H9 (cell line): Measurements from ENCODE around the gene ARHGAP22. TPM values are rescaled to one million over a fixed set of nuclear protein-coding genes. Genes with fewer than 3 reads are reported as not detected.

Experiments used
- DNase-seq: peaks from one replicate; pipeline ENCODE4 v3.0.0-alpha.2; 2017
- H2AFZ ChIP-seq: one replicate; pipeline ENCODE4 v1.6.1; 2013; ENCODE audit warnings: mild to moderate bottlenecking, low read length, control low read depth, moderate library complexity
- H2AK5ac ChIP-seq: 2 replicates; pipeline ENCODE4 v1.6.1; 2013; ENCODE audit warnings: low read length, control low read depth, mixed read lengths; ENCODE audit not compliant: insufficient read length
- H2BK120ac ChIP-seq: one replicate; pipeline ENCODE4 v1.6.1; 2013; ENCODE audit warnings: low read depth, mild to moderate bottlenecking, low read length, control low read depth, inconsistent platforms; ENCODE audit not compliant: poor library complexity, severe bottlenecking
- H2BK12ac ChIP-seq: 2 replicates; pipeline ENCODE4 v1.6.1; 2013; ENCODE audit warnings: low read length, control low read depth, mixed read lengths, low read depth; ENCODE audit not compliant: insufficient read length
- H2BK15ac ChIP-seq: 2 replicates; pipeline ENCODE4 v1.6.1; 2013; ENCODE audit warnings: low read depth, low read length, control low read depth
- H2BK20ac ChIP-seq: one replicate; pipeline ENCODE4 v1.6.1; 2013; ENCODE audit warnings: low read depth, mild to moderate bottlenecking, low read length, control low read depth, inconsistent platforms; ENCODE audit not compliant: poor library complexity, severe bottlenecking
- H2BK5ac ChIP-seq: 2 replicates; pipeline ENCODE4 v1.6.1; 2013; ENCODE audit warnings: low read length, control low read depth, mixed read lengths; ENCODE audit not compliant: insufficient read length
- H3K14ac ChIP-seq: 2 replicates; pipeline ENCODE4 v1.6.1; 2013; ENCODE audit warnings: low read length, control low read depth; ENCODE audit not compliant: insufficient read depth
- H3K18ac ChIP-seq: 2 replicates; pipeline ENCODE4 v1.6.1; 2013; ENCODE audit warnings: low read depth, mild to moderate bottlenecking, mixed read lengths, low read length, control low read depth; ENCODE audit not compliant: insufficient read length
- H3K23ac ChIP-seq: 2 replicates; pipeline ENCODE4 v1.6.1; 2013; ENCODE audit warnings: low read length, control low read depth, mixed read lengths, low read depth; ENCODE audit not compliant: insufficient read length
- H3K23me2 ChIP-seq: 2 replicates; pipeline ENCODE4 v1.6.1; 2013; ENCODE audit warnings: low read depth, mild to moderate bottlenecking, mixed read lengths, low read length, control low read depth; ENCODE audit not compliant: insufficient read length, poor library complexity, severe bottlenecking
- H3K27ac ChIP-seq: 2 replicates; pipeline ENCODE4 v1.5.1; 2013; ENCODE audit warnings: low read length, control low read depth, mixed read lengths, low read depth; ENCODE audit not compliant: insufficient read length
- H3K27me3 ChIP-seq: 2 replicates; pipeline ENCODE4 v1.6.1; 2013; ENCODE audit warnings: low read length, control low read depth, inconsistent platforms; ENCODE audit not compliant: insufficient read depth
- H3K4ac ChIP-seq: 2 replicates; pipeline ENCODE4 v1.6.1; 2013; ENCODE audit warnings: low read depth, mild to moderate bottlenecking, control low read depth, inconsistent platforms, low read length, moderate library complexity
- H3K4me1 ChIP-seq: 2 replicates; pipeline ENCODE4 v1.6.1; 2013; ENCODE audit warnings: low read length, control low read depth, inconsistent platforms; ENCODE audit not compliant: insufficient read depth
- H3K4me2 ChIP-seq: 2 replicates; pipeline ENCODE4 v1.6.1; 2013; ENCODE audit warnings: low read length, control low read depth, mixed read lengths; ENCODE audit not compliant: insufficient read length, insufficient read depth
- H3K56ac ChIP-seq: 2 replicates; pipeline ENCODE4 v1.6.1; 2013; ENCODE audit warnings: low read depth, mild to moderate bottlenecking, mixed read lengths, low read length, control low read depth; ENCODE audit not compliant: insufficient read length
- H3K79me1 ChIP-seq: 2 replicates; pipeline ENCODE4 v1.6.1; 2013; ENCODE audit warnings: low read depth, mild to moderate bottlenecking, moderate library complexity, low read length, control low read depth, inconsistent platforms; ENCODE audit not compliant: insufficient read depth, poor library complexity, severe bottlenecking
- H3K79me2 ChIP-seq: 2 replicates; pipeline ENCODE4 v1.6.1; 2013; ENCODE audit warnings: low read length, control low read depth, inconsistent platforms; ENCODE audit not compliant: insufficient read depth
- H3K9ac ChIP-seq: 2 replicates; pipeline ENCODE4 v1.6.1; 2013; ENCODE audit warnings: low read length, control low read depth, mixed read lengths; ENCODE audit not compliant: insufficient read length; ENCODE audit errors: extremely low read depth
- H3K9me3 ChIP-seq: one replicate; pipeline ENCODE4 v1.6.1; 2013; ENCODE audit warnings: low read depth, low read length, inconsistent platforms; ENCODE audit not compliant: control insufficient read depth
- H3T11ph ChIP-seq: one replicate; pipeline ENCODE4 v1.6.1; 2013; ENCODE audit warnings: mild to moderate bottlenecking, low read length, control low read depth, inconsistent platforms
- H4K20me1 ChIP-seq: one replicate; pipeline ENCODE4 v1.6.1; 2013; ENCODE audit not compliant: control insufficient read depth, insufficient read length, insufficient read depth
- H4K5ac ChIP-seq: 2 replicates; pipeline ENCODE4 v1.6.1; 2013; ENCODE audit warnings: low read depth, mild to moderate bottlenecking, mixed read lengths, low read length, control low read depth; ENCODE audit not compliant: insufficient read length
- H4K8ac ChIP-seq: replicated peaks from 2 replicates; pipeline ENCODE4 v1.6.1; 2013; ENCODE audit warnings: low read length, control low read depth, mixed read lengths, low read depth; ENCODE audit not compliant: insufficient read length
- H4K91ac ChIP-seq: 2 replicates; pipeline ENCODE4 v1.6.1; 2013; ENCODE audit warnings: low read depth, mild to moderate bottlenecking, moderate library complexity, mixed read lengths, low read length, control low read depth; ENCODE audit not compliant: insufficient read length
- H3K27ac Mint-ChIP-seq, 3 experiments: 2 replicates in 2 of 3; 3 replicates in 1 of 3; pipeline ENCODE4 v1.8.0; 2020 to 2021; ENCODE audit warnings: mixed read lengths in 3 of 3, mild to moderate bottlenecking in 1 of 3, moderate library complexity in 1 of 3
- H3K27me3 Mint-ChIP-seq: 2 replicates; pipeline ENCODE4 v1.8.0; 2021; ENCODE audit warnings: low read depth, mild to moderate bottlenecking, moderate library complexity, mixed read lengths
- H3K36me3 Mint-ChIP-seq, 3 experiments: 2 replicates in 2 of 3; 3 replicates in 1 of 3; pipeline ENCODE4 v1.8.0; 2020 to 2021; ENCODE audit warnings: low read depth in 3 of 3, mixed read lengths in 3 of 3; ENCODE audit not compliant: insufficient read depth in 1 of 3
- H3K4me1 Mint-ChIP-seq, 2 experiments: 2 replicates each; pipeline ENCODE4 v1.8.0; 2020; ENCODE audit warnings: mixed read lengths in 2 of 2
- H3K4me3 Mint-ChIP-seq, 2 experiments: 2 replicates in 1 of 2; 3 replicates in 1 of 2; pipeline ENCODE4 v1.8.0; 2020 to 2021; ENCODE audit warnings: mild to moderate bottlenecking in 2 of 2, mixed read lengths in 2 of 2, moderate library complexity in 1 of 2
- H3K9me3 Mint-ChIP-seq, 2 experiments: 2 replicates in 1 of 2; 3 replicates in 1 of 2; pipeline ENCODE4 v1.8.0; 2020; ENCODE audit warnings: mild to moderate bottlenecking in 2 of 2, mixed read lengths in 2 of 2, moderate library complexity in 1 of 2
- WGBS: extraction: QIAGEN DNeasy Blood & Tissue Kit; methylation state at CpG from one replicate; pipeline ENCODE4 v1.1.7; 2013; ENCODE audit warnings: missing lambda C conversion rate, low lambda C conversion rate, mixed read lengths; ENCODE audit not compliant: insufficient read length; ENCODE audit errors: extremely low coverage; 5-methylcytosine and 5-hydroxymethylcytosine counted together
- total RNA-seq: library from RNA; stranded (reverse); gene quantifications from 2 replicates; pipeline ENCODE4 v1.2.1, GENCODE V29; 2021
- TF ChIP-seq, protein P1 (sequence below): fragments of 200-600 bp; sonication (generic); conservative IDR thresholded peaks from 3 replicates; pipeline ENCODE4 v1.8.0; 2021; ENCODE audit warnings: antibody characterized with exemption, mild to moderate bottlenecking

The ARHGAP22 gene
- total RNA-seq, 1 experiment from 2014 or later: 7.4 TPM

DNA sequence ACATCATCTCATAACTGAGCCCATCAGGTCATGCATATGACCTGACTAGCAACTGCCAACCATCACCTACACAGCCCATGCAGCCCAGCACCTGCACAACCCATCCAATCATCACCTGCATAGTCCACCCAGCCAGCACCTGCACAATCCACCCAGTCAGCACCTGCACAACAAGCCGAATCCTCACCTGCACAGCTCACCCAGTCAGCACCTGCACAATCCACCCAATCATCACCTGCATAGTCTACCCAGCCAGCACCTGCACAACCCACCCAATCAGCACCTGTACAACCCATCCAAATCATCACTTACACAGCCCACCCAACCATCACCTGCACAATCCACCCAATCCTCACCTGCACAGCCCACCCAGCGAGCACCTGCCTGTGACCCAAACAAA is 46.4 kb upstream of the ARHGAP22 start:
- Histone ChIP-seq H2BK15ac (no peak overlapping the region; the same call in 1 of the 2 replicates), H3K23ac (no peak overlapping the region), H3K79me2 (no peaks in the 10 kb centered on the region), H3K23me2 (peaks cover 6% of the 10 kb centered on the region), H3K4ac (no peak overlapping the region), H2BK120ac (no peak overlapping the region), H3K27me3 (no peaks in the 10 kb centered on the region), H4K20me1 (no peaks in the 10 kb centered on the region), H3K14ac (no peak overlapping the region), H3K79me1 (no peaks in the 10 kb centered on the region), H2BK12ac (no peak overlapping the region), H3K4me1 (no peaks in the 10 kb centered on the region), H2BK20ac (no peak overlapping the region), H4K8ac (no peak overlapping the region), H3K27ac (no peak overlapping the region), H2AK5ac (no peak overlapping the region), H3K4me2 (no peak overlapping the region), H3K18ac (no peak overlapping the region), H3T11ph (no peak overlapping the region), H3K9ac (no peak overlapping the region), H2BK5ac (no peak overlapping the region), H2AFZ (no peak overlapping the region), H4K91ac (no peak overlapping the region), H4K5ac (no peak overlapping the region), H3K9me3 (no peaks in the 10 kb centered on the region), H3K56ac (no peak overlapping the region)
- 0 out of 4 replicates have a peak, but pooled peaks cover 0 to under 1% of the 10 kb centered on the region in 2 experiments for H3K4me1 Mint-ChIP-seq
- H3K4me3 Mint-ChIP-seq: no peak overlapping the region
- no CpG with 5 or more reads among the region's 2 CpGs for WGBS
- no peaks in the 10 kb centered on the region; a peak in 1 of 5 replicates for H3K9me3 Mint-ChIP-seq
- peaks cover 47% of the 10 kb centered on the region for H3K27me3 Mint-ChIP-seq
- no peak for DNase-seq
- H3K36me3 Mint-ChIP-seq: no peaks in the 10 kb centered on the region; a peak in 1 of 7 replicates
- H3K27ac Mint-ChIP-seq: no peak overlapping the region; a peak in 1 of 7 replicates
- TF ChIP-seq, protein P1, sequence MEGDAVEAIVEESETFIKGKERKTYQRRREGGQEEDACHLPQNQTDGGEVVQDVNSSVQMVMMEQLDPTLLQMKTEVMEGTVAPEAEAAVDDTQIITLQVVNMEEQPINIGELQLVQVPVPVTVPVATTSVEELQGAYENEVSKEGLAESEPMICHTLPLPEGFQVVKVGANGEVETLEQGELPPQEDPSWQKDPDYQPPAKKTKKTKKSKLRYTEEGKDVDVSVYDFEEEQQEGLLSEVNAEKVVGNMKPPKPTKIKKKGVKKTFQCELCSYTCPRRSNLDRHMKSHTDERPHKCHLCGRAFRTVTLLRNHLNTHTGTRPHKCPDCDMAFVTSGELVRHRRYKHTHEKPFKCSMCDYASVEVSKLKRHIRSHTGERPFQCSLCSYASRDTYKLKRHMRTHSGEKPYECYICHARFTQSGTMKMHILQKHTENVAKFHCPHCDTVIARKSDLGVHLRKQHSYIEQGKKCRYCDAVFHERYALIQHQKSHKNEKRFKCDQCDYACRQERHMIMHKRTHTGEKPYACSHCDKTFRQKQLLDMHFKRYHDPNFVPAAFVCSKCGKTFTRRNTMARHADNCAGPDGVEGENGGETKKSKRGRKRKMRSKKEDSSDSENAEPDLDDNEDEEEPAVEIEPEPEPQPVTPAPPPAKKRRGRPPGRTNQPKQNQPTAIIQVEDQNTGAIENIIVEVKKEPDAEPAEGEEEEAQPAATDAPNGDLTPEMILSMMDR: no peak
